GM23248 (cell line): Measurements from ENCODE around the gene PSG11. TPM values are rescaled to one million over a fixed set of nuclear protein-coding genes. Genes with fewer than 3 reads are reported as not detected.
"Not testable (repeated sequence)": the region's sequence is repeated elsewhere in the genome, so short reads cannot be mapped to it uniquely, and the experiment has no call there.

ENCODE experiments used
- DNase-seq: peaks from one replicate; pipeline ENCODE4 v3.0.0-alpha.2; 2015
- H2AFZ ChIP-seq: fragments of 200-600 bp; sonication (generic); 2 replicates; pipeline ENCODE4 v1.6.1; 2016; ENCODE audit warnings: antibody characterized with exemption
- H3F3A ChIP-seq: fragments of 200-600 bp; sonication (generic); 2 replicates; pipeline ENCODE4 v1.6.1; 2016; ENCODE audit warnings: mild to moderate bottlenecking, antibody characterized with exemption, mixed run types; ENCODE audit not compliant: insufficient read depth
- H3K27ac ChIP-seq: fragments of 200-600 bp; sonication (generic); 2 replicates; pipeline ENCODE4 v1.5.1; 2016; ENCODE audit warnings: mild to moderate bottlenecking
- H3K27me3 ChIP-seq: fragments of 200-600 bp; sonication (generic); replicated peaks from 2 replicates; pipeline ENCODE4 v1.6.1; 2016; ENCODE audit warnings: mild to moderate bottlenecking; ENCODE audit not compliant: insufficient read depth
- H3K36me3 ChIP-seq: fragments of 200-600 bp; sonication (generic); 2 replicates; pipeline ENCODE4 v1.6.1; 2016; ENCODE audit warnings: low read depth, mild to moderate bottlenecking
- H3K4me1 ChIP-seq: fragments of 200-600 bp; sonication (generic); 2 replicates; pipeline ENCODE4 v1.6.1; 2016; ENCODE audit warnings: mild to moderate bottlenecking; ENCODE audit not compliant: insufficient read depth
- H3K4me2 ChIP-seq: fragments of 200-600 bp; sonication (generic); one replicate; pipeline ENCODE4 v1.6.1; 2016; ENCODE audit warnings: mild to moderate bottlenecking; ENCODE audit not compliant: unreplicated experiment
- H3K4me3 ChIP-seq: fragments of 200-600 bp; sonication (generic); 2 replicates; pipeline ENCODE4 v1.5.1; 2016; ENCODE audit warnings: mild to moderate bottlenecking
- H3K79me2 ChIP-seq: fragments of 200-600 bp; sonication (generic); 2 replicates; pipeline ENCODE4 v1.6.1; 2016; ENCODE audit warnings: mild to moderate bottlenecking; ENCODE audit not compliant: insufficient read depth
- H3K9ac ChIP-seq: fragments of 200-600 bp; sonication (generic); 2 replicates; pipeline ENCODE4 v1.6.1; 2016; ENCODE audit warnings: mild to moderate bottlenecking
- H3K9me2 ChIP-seq: fragments of 200-600 bp; sonication (generic); 2 replicates; pipeline ENCODE4 v1.6.1; 2016; ENCODE audit warnings: mixed run types, mild to moderate bottlenecking, moderate library complexity; ENCODE audit not compliant: insufficient read depth
- H3K9me3 ChIP-seq: fragments of 200-600 bp; sonication (generic); one replicate; pipeline ENCODE4 v1.6.1; 2017; ENCODE audit warnings: low read depth
- H4K20me1 ChIP-seq: fragments of 200-600 bp; sonication (generic); 2 replicates; pipeline ENCODE4 v1.6.0; 2016; ENCODE audit not compliant: insufficient read depth
- EZH2phosphoT487 ChIP-seq: fragments of 200-600 bp; sonication (generic); IDR thresholded peaks from 2 replicates; pipeline ENCODE4 v1.6.1; 2018; ENCODE audit warnings: antibody characterized with exemption, moderate library complexity, mild to moderate bottlenecking, low read depth; ENCODE audit not compliant: insufficient read depth
- WGBS, 2 experiments: methylation state at CpG; one replicate each; pipeline ENCODE4 v1.1.6; 2015 to 2017; ENCODE audit warnings: low lambda C conversion rate in 2 of 2, low coverage in 1 of 2; ENCODE audit errors: missing lambda C conversion rate in 2 of 2; 5-methylcytosine and 5-hydroxymethylcytosine counted together
- in situ Hi-C: fragments of 300-500 bp; cut with MboI; formaldehyde crosslinking; loops from 2 replicates; pipeline ENCODE4 v1.15.0; 2020
- polyA plus RNA-seq: library from polyadenylated mRNA; unstranded; fragments of >200 nt; fragmentation: Nextera tagmentation; extraction: Ambion mirVana; gene quantifications from 2 replicates; pipeline ENCODE4 v1.2.1, GENCODE V29; 2016
- total RNA-seq: library from RNA; depleted of rRNA; stranded (reverse); fragments of >200 nt; shearing (Covaris generic); gene quantifications from 2 replicates; pipeline ENCODE4 v1.2.3, GENCODE V29; 2014

The PSG11 gene
- total and polyA plus RNA-seq, 2 experiments from 2014 or later: 0.36 TPM; not detected in 1

DNA sequence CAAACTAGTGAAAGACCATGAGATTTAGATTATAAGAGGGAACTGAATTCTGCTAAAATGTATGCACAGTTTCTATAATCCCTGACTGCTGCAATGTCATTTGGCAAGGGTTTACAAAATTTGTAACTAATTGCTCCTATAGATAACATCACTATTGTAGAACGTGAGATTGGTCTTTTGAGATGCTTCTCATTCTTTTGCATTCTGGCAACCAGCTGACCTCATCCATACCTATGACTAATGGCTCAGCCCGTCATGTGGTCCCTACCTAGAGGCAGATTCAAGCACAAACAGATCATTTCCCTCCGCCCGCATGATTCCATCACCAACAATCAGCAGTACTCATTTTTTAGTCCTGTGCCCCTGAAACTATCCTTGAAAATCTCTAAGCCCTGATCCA lies 4.2 kb downstream of the PSG11 start:
- H3K27ac ChIP-seq: peak overlapping the region; percentile 99
- H3K36me3 ChIP-seq, H4K20me1 ChIP-seq, in situ Hi-C loops, H3K79me2 ChIP-seq, H3K9me2 ChIP-seq, H2AFZ ChIP-seq, H3K9me3 ChIP-seq, H3K4me3 ChIP-seq, H3K27me3 ChIP-seq: not testable (repeated sequence)
- H3F3A ChIP-seq: peaks cover 34% of the 10 kb centered on the region
- 0 out of 2 replicates have a peak, but pooled peaks have one; percentile 34 for TF ChIP-seq EZH2phosphoT487
- DNase-seq: peak; percentile 87
- peak overlapping the region; percentile 59 for H3K4me2 ChIP-seq
- peaks cover 42% of the 10 kb centered on the region for H3K4me1 ChIP-seq
- 0 to 1% methylated on average over 4 of the region's 4 CpGs for WGBS, 2 experiments
- H3K9ac ChIP-seq: peak overlapping the region; percentile 72

DNA sequence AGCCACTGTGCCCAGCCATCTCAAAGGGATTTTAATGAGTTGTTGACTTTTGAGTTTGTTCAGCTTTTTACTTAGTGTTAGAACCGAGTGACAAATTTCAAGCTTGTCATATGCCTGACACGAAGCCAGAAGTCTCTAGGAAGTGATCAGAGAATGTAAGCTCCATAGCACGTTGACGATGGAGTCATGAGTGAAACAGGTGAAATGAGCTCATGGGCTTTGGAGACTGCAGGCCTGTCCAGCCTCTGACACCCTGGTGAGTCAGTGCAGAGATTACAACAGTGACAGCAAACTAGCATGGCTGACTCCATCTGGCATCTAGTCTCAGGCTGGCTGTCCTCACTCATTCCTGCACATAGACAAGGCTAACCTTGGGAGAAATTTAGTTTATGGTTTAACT lies 4.6 kb downstream of the PSG11 start:
- 1 to 2% methylated on average over 4 of the region's 4 CpGs for WGBS, 2 experiments
- peak; percentile 95 for DNase-seq
- H3K27me3 ChIP-seq, H3K9me3 ChIP-seq, H3K9me2 ChIP-seq, H3K4me3 ChIP-seq, H3K79me2 ChIP-seq, in situ Hi-C loops, H3K36me3 ChIP-seq, H2AFZ ChIP-seq, H4K20me1 ChIP-seq: not testable (repeated sequence)
- H3K4me2 ChIP-seq: peak overlapping the region; percentile 59
- H3K27ac ChIP-seq: peak overlapping the region; percentile 99
- H3K4me1 ChIP-seq: peaks cover 42% of the 10 kb centered on the region
- peak overlapping the region; percentile 72 for H3K9ac ChIP-seq
- peaks cover 34% of the 10 kb centered on the region for H3F3A ChIP-seq

GRCh38 chr19:43019588-43019987 lies 6.7 kb downstream of the PSG11 start:
- peaks cover 34% of the 10 kb centered on the region for H3F3A ChIP-seq
- peak; percentile 41 for DNase-seq
- H2AFZ ChIP-seq, H4K20me1 ChIP-seq, H3K9me3 ChIP-seq, H3K4me3 ChIP-seq, H3K9ac ChIP-seq, H3K4me2 ChIP-seq, in situ Hi-C loops, H3K27ac ChIP-seq, H3K27me3 ChIP-seq, H3K36me3 ChIP-seq, H3K9me2 ChIP-seq, H3K79me2 ChIP-seq: not testable (repeated sequence)
- H3K4me1 ChIP-seq: peaks cover 42% of the 10 kb centered on the region

DNA sequence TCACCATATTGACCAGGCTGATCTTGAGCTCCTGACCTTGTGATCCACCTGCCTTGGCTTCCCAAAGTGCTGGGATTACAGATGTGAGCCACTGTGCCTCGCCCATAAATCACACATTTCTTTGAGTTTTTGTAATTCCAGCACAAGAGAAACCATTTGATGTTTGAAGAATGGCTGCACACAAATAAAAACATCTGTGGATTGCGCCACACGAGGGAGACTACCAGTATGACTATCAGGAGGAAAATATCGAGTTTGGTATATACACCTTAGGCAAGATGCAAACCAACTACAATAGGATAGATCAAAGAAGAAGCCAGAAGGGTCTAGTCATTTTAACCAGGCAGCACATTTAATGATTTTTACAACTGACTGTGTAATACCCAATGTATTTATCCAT lies 20.4 kb downstream of the PSG11 start:
- H3K9ac ChIP-seq, H4K20me1 ChIP-seq, H3K4me1 ChIP-seq, H3K9me2 ChIP-seq, DNase-seq, H3K36me3 ChIP-seq, H2AFZ ChIP-seq, H3K27me3 ChIP-seq, H3F3A ChIP-seq, H3K9me3 ChIP-seq, H3K27ac ChIP-seq, in situ Hi-C loops, H3K4me3 ChIP-seq, H3K79me2 ChIP-seq, H3K4me2 ChIP-seq: not testable (repeated sequence)
- WGBS, 2 experiments: 74 to 86% methylated on average over 4 of the region's 4 CpGs

DNA sequence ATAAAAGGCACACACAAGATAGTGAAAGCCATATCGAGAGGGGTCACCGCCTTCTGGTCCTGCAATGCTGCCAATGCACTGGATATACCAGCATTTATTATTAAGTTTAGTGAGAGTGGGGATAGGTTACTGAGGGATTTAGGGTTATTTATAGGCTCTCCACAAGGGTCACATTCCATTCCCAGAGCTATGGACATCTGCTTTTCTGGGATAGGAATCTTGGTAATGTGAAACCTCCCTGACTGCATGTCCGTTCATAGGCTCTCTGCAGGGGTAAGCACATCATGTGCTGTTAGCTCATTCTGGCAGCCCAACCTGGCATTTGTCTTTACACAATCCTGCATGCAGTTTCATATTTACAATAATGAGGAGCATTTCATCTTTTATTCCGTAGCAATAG lies 21.4 kb downstream of the PSG11 start:
- H3K79me2 ChIP-seq, H3K36me3 ChIP-seq, H2AFZ ChIP-seq, H3K27me3 ChIP-seq, H3K4me2 ChIP-seq, H3K4me1 ChIP-seq, DNase-seq, H3K27ac ChIP-seq, H3K9me2 ChIP-seq, H3K4me3 ChIP-seq, H3F3A ChIP-seq, in situ Hi-C loops, H3K9ac ChIP-seq, H4K20me1 ChIP-seq, H3K9me3 ChIP-seq: not testable (repeated sequence)
- WGBS, 2 experiments: 65% methylated on average over 4 of the region's 4 CpGs

DNA sequence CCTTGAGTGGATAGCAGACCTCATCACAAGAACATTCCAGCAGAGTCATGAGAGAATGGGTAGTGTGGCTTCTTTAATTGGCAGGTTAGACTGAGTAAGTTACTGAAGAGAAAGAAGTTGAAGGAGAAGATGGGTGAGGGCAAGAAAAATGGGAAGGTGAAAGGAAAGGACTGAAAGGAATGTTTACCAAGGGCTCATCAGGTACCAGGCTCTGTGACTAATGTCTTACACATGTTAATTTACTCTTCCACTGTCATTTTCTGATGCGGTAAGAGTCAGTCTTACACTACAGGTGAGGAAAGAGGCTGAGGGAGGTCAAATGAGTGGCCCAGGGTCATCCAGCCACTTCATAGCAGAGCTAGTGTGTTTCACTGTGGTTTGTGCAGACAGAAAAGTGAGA lies 22.6 kb downstream of the PSG11 start:
- H2AFZ ChIP-seq, H3K27ac ChIP-seq, H3K4me3 ChIP-seq, H3K4me1 ChIP-seq, H3K79me2 ChIP-seq, H3K4me2 ChIP-seq, H3K27me3 ChIP-seq, H3K9me2 ChIP-seq, H3K9me3 ChIP-seq, H4K20me1 ChIP-seq, H3F3A ChIP-seq, H3K9ac ChIP-seq, DNase-seq, H3K36me3 ChIP-seq, in situ Hi-C loops: not testable (repeated sequence)
- 90 to 100% methylated on average over 1 of the region's 1 CpG for WGBS, 2 experiments

DNA sequence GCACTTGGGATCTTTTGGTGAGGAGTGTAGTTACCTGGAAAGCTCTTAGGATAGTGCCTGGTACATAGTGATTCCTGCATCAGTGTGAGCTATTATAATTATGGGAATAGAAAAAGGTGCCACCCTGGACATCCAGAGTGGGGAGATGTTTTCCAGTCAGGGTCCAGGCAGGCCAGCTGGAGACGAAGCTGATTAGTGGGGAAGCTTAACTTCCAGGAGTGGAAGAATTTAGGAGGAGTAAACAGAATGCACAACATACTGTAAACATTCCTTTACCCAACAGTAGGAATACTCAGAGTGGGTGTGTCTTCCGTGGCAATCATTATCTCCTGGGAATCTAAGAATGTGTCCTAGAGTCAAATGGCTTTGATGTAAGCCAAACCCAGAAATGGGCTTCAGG lies 23.3 kb downstream of the PSG11 start:
- H2AFZ ChIP-seq, H3K27ac ChIP-seq, H3K4me3 ChIP-seq, H4K20me1 ChIP-seq, H3F3A ChIP-seq, DNase-seq, H3K9me2 ChIP-seq, H3K9ac ChIP-seq, H3K36me3 ChIP-seq, H3K4me1 ChIP-seq, in situ Hi-C loops, H3K79me2 ChIP-seq, H3K4me2 ChIP-seq, H3K9me3 ChIP-seq, H3K27me3 ChIP-seq: not testable (repeated sequence)
- WGBS, 2 experiments: 47 to 50% methylated on average over 2 of the region's 2 CpGs

- H3K9me3 ChIP-seq, H2AFZ ChIP-seq, H3K27me3 ChIP-seq, H3K4me3 ChIP-seq, H3K27ac ChIP-seq, H3K4me2 ChIP-seq, H3K9ac ChIP-seq, in situ Hi-C loops, H3K9me2 ChIP-seq, H4K20me1 ChIP-seq, H3K4me1 ChIP-seq, H3K79me2 ChIP-seq, DNase-seq, H3F3A ChIP-seq, H3K36me3 ChIP-seq: not testable (repeated sequence)
- 73 to 83% methylated on average over 3 of the region's 3 CpGs for WGBS, 2 experiments
These were observed 30.1 kb downstream of the PSG11 start for GRCh38 chr19:42996161-42996560.
